Inferior parietal cortex (tissue), 1 donor: Measurements from ENCODE around the gene DPH5.

ENCODE experiments used
- DNase-seq: peaks from one replicate; pipeline ENCODE4 v3.0.0-alpha.2; 2016; ENCODE audit errors: extremely low spot score

Gene DPH5

DNA sequence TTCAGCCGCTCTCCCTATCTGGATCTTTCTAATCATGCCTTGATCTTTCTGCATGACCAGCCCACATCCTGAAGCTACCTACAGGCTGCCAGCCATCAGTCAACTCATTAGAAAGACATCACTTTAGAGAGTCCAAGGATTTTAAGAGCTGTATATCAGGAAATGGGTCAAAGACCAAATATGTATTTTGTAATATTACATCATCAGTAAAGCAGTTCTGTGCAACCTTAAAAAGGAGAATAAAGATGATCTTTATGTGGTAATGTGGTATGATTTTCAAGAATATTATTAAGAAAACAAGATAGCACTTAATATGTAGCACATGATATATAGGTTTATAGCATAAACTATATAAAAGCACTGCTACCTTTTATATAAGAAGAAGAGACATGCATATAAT, 82.1 kb downstream of the DPH5 start:
- no peak for DNase-seq

DNA sequence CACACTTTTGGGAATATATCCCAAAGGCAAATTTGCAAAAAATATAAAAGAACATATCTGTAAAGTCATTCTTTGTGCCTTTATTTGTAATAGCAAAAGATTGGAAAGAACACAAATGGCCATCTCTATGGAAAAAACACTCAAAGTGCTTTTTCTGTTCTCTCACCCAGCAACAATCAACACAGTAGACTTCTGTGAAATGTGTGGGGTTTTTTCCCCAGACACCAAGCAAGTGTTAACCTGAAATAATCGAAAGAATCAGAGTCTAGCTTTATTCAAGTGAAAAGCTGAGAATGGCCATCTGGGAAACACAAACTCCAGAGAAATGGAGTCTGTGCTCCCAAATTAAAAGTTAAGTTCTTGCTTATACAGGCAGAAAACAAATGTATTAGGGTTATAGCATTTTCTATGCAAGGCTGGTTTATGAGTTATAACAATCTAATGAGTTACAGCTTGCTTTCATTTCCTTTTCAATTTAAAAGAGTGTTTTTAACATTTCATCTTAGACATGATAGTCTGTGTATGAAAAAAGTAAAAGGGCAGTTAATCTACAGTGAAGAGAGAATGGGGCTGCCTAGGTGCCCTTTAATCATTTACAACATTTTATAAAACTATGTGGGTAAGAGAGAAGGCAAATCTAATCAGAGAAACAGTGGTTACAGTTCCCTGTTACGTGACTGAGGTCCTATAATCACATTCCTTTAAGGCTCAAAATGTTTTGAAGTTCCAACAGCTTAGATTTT, 83.1 kb downstream of the DPH5 start:
- DNase-seq: no peak

DNA sequence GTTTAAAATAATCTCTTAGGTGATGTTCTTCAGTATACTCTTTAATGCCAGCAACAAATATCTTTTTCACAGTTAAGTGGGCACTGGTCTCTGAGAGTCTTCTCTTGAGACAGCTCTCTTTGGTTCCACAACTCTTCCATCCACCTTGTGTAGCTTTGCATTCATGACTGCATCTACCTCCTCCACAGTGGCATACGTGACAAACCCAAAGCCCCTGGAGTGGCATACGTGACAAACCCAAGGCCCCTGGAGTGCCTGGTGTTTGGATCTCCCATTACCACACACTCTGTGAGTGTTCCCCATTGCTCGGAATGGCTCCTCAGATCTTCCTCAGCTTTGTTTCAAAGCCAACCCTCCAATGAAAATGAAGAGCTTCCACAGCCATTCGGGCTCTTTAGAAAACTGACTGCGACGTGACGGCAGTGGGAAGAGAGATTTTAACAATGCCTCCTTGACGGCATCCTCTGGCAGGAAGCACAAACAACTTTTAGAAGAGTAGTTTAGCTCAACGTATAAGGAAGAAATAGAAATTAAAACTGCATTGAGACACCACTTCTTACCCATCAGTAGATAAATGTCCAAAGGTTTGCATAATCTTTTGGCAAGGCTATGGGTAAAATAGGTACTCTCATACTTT, 83.9 kb downstream of the DPH5 start:
- DNase-seq: no peak

DNA sequence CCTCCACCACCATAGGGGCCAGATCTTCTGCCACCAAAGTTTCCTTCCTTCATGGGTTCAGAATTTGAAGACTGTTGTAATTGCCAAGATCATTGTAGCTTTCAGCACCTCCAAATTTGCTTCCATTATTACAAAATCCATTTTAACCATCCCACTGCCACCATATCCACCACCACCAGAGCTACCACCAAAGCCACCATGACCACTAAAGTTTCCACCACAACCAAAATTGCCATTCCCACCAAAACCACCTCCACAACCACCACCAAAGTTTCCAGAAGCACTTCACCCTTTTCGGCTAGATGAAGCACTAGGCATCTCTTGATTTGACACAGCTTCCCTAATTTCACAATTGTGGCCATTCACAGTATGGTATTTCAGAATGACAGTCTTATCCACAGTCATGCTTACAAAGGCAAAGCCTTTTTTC, 84.5 kb downstream of the DPH5 start:
- DNase-seq: no peak
